ENCODE data around the gene RNASE13.
"Not testable (repeated sequence)": the region's sequence is repeated elsewhere in the genome, so short reads cannot be mapped to it uniquely, and the experiment has no call there.

Gene RNASE13

GRCh38 chr14:21050597-21050996 lies 16.0 kb upstream of the RNASE13 start:
- DNase-seq (ENCODE audit: low read depth, low spot score), result no peak
- H3K36me3 ChIP-seq (ENCODE audit: insufficient read depth, low read length), result no peaks in the 10 kb centered on the region
- H3K9me3 ChIP-seq (ENCODE audit: low read depth, low read length), result no peaks in the 10 kb centered on the region
- no peak overlapping the region for H3K4me3 ChIP-seq
- no peak overlapping the region for H3K27ac ChIP-seq
- no peak overlapping the region for H3K9ac ChIP-seq (ENCODE audit: insufficient read length)
- TF ChIP-seq FOXP2 (optimal IDR thresholded peaks at IDR 0.05; ENCODE audit: control extremely low read depth, extremely low read length, insufficient read depth) (no peak), POLR2AphosphoS5 (IDR thresholded peaks at IDR 0.05; ENCODE audit: borderline replicate concordance, low read depth, low read length) (no peak), EZH2 (IDR thresholded peaks at IDR 0.05) (no peak)

- H3K27ac ChIP-seq, result no peak overlapping the region
- TF ChIP-seq FOXP2 (optimal IDR thresholded peaks at IDR 0.05; ENCODE audit: control extremely low read depth, extremely low read length, insufficient read depth), result no peak
- no peak for TF ChIP-seq EZH2 (IDR thresholded peaks at IDR 0.05)
- no peak for TF ChIP-seq POLR2AphosphoS5 (IDR thresholded peaks at IDR 0.05; ENCODE audit: borderline replicate concordance, low read depth, low read length)
- no peak overlapping the region for H3K4me3 ChIP-seq
- H3K9me3 ChIP-seq (ENCODE audit: low read depth, low read length), result no peaks in the 10 kb centered on the region
- DNase-seq (ENCODE audit: low read depth, low spot score), result no peak
- H3K9ac ChIP-seq (ENCODE audit: insufficient read length), result no peak overlapping the region
- no peaks in the 10 kb centered on the region for H3K36me3 ChIP-seq (ENCODE audit: insufficient read depth, low read length)
Measured at GRCh38 chr14:21049271-21049673, 14.7 kb upstream of the RNASE13 start.

GRCh38 chr14:21048638-21049037 lies 14.0 kb upstream of the RNASE13 start:
- Histone ChIP-seq H3K9ac (ENCODE audit: insufficient read length) (no peak overlapping the region), H3K9me3 (ENCODE audit: low read depth, low read length) (no peaks in the 10 kb centered on the region), H3K36me3 (ENCODE audit: insufficient read depth, low read length) (no peaks in the 10 kb centered on the region), H3K27ac (no peak overlapping the region), H3K4me3 (no peak overlapping the region)
- DNase-seq (ENCODE audit: low read depth, low spot score), result no peak
- TF ChIP-seq FOXP2 (optimal IDR thresholded peaks at IDR 0.05; ENCODE audit: control extremely low read depth, extremely low read length, insufficient read depth) (no peak), EZH2 (IDR thresholded peaks at IDR 0.05) (no peak), POLR2AphosphoS5 (IDR thresholded peaks at IDR 0.05; ENCODE audit: borderline replicate concordance, low read depth, low read length) (no peak)

DNA sequence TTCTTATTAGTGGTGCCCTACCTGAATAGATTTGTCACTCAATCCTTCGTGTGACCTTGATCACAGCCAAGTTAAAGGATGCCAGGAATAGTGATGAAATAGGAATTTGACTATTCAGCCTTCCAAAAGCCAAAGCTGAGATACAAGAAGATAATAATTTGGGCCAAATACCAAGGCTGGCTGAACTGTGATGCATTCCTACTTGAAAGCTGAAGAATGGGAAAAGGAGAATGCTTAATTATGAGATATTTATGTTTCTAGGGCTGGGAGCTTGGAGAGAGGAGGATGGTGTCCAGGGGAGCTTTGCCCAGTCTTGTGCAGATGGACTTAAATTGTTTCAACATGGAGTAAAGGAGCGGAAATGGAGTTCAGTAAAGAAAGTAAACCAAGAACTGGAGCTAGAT lies 12.8 kb upstream of the RNASE13 start:
- H3K27ac ChIP-seq, result no peak overlapping the region
- no peaks in the 10 kb centered on the region for H3K36me3 ChIP-seq (ENCODE audit: insufficient read depth, low read length)
- H3K9me3 ChIP-seq (ENCODE audit: low read depth, low read length), result no peaks in the 10 kb centered on the region
- DNase-seq (ENCODE audit: low read depth, low spot score), result no peak
- H3K9ac ChIP-seq (ENCODE audit: insufficient read length), result no peak overlapping the region
- no peak overlapping the region for H3K4me3 ChIP-seq
- TF ChIP-seq EZH2 (IDR thresholded peaks at IDR 0.05) (no peak), POLR2AphosphoS5 (IDR thresholded peaks at IDR 0.05; ENCODE audit: borderline replicate concordance, low read depth, low read length) (no peak), FOXP2 (optimal IDR thresholded peaks at IDR 0.05; ENCODE audit: control extremely low read depth, extremely low read length, insufficient read depth) (no peak)

GRCh38 chr14:21043974-21044618 lies 9.5 kb upstream of the RNASE13 start:
- no peak overlapping the region for H3K4me3 ChIP-seq
- no peaks in the 10 kb centered on the region for H3K36me3 ChIP-seq (ENCODE audit: insufficient read depth, low read length)
- no peak for DNase-seq (ENCODE audit: low read depth, low spot score)
- H3K9ac ChIP-seq (ENCODE audit: insufficient read length), result no peak overlapping the region
- no peaks in the 10 kb centered on the region for H3K9me3 ChIP-seq (ENCODE audit: low read depth, low read length)
- no peak overlapping the region for H3K27ac ChIP-seq
- TF ChIP-seq FOXP2 (optimal IDR thresholded peaks at IDR 0.05; ENCODE audit: control extremely low read depth, extremely low read length, insufficient read depth) (no peak), POLR2AphosphoS5 (IDR thresholded peaks at IDR 0.05; ENCODE audit: borderline replicate concordance, low read depth, low read length) (no peak), EZH2 (IDR thresholded peaks at IDR 0.05) (no peak)

- H3K4me3 ChIP-seq, result no peak overlapping the region
- H3K36me3 ChIP-seq (ENCODE audit: insufficient read depth, low read length), result no peaks in the 10 kb centered on the region
- no peak overlapping the region for H3K9ac ChIP-seq (ENCODE audit: insufficient read length)
- no peak for DNase-seq (ENCODE audit: low read depth, low spot score)
- H3K9me3 ChIP-seq (ENCODE audit: low read depth, low read length), result no peaks in the 10 kb centered on the region
- H3K27ac ChIP-seq, result no peak overlapping the region
- TF ChIP-seq FOXP2 (optimal IDR thresholded peaks at IDR 0.05; ENCODE audit: control extremely low read depth, extremely low read length, insufficient read depth) (no peak), POLR2AphosphoS5 (IDR thresholded peaks at IDR 0.05; ENCODE audit: borderline replicate concordance, low read depth, low read length) (no peak), EZH2 (IDR thresholded peaks at IDR 0.05) (no peak)
Measured at GRCh38 chr14:21043387-21043973, 8.9 kb upstream of the RNASE13 start.

- no peak for DNase-seq (ENCODE audit: low read depth, low spot score)
- no peak for TF ChIP-seq EZH2 (IDR thresholded peaks at IDR 0.05)
- no peak for TF ChIP-seq POLR2AphosphoS5 (IDR thresholded peaks at IDR 0.05; ENCODE audit: borderline replicate concordance, low read depth, low read length)
- no peak for TF ChIP-seq FOXP2 (optimal IDR thresholded peaks at IDR 0.05; ENCODE audit: control extremely low read depth, extremely low read length, insufficient read depth)
- H3K27ac ChIP-seq, result no peak overlapping the region
Measured at GRCh38 chr14:21042918-21043317, 8.3 kb upstream of the RNASE13 start.

GRCh38 chr14:21041676-21042433 lies 7.2 kb upstream of the RNASE13 start, which contains the start of gene RNASE7:
Gene RNASE7, plus strand, starts transcription at chr14:21042362. Its CDS starts 631 bp downstream, at chr14:21042993.
- no peaks in the 10 kb centered on the region for H3K9me3 ChIP-seq (ENCODE audit: low read depth, low read length)
- TF ChIP-seq EZH2 (IDR thresholded peaks at IDR 0.05), result no peak
- no peak for TF ChIP-seq FOXP2 (optimal IDR thresholded peaks at IDR 0.05; ENCODE audit: control extremely low read depth, extremely low read length, insufficient read depth)
- TF ChIP-seq POLR2AphosphoS5 (IDR thresholded peaks at IDR 0.05; ENCODE audit: borderline replicate concordance, low read depth, low read length), result no peak
- no peak within 1 kb of the TSS for H3K9ac ChIP-seq (ENCODE audit: insufficient read length)
- DNase-seq (ENCODE audit: low read depth, low spot score), result no peak
- H3K27ac ChIP-seq, result no peak within 1 kb of the TSS
- no peak within 1 kb of the TSS for H3K4me3 ChIP-seq
- H3K36me3 ChIP-seq (ENCODE audit: insufficient read depth, low read length), result no peaks in the 10 kb centered on the region

More at GRCh38 chr14:21042918-21043317, 8.3 kb upstream of the RNASE13 start:
- Histone ChIP-seq H3K9me3 (ENCODE audit: low read depth, low read length) (no peaks in the 10 kb centered on the region), H3K36me3 (ENCODE audit: insufficient read depth, low read length) (no peaks in the 10 kb centered on the region), H3K9ac (ENCODE audit: insufficient read length) (no peak overlapping the region), H3K4me3 (no peak overlapping the region)

- not testable (repeated sequence) for H3K27ac ChIP-seq; DNase-seq (ENCODE audit: low read depth, low spot score); H3K9me3 ChIP-seq (ENCODE audit: low read depth, low read length); H3K36me3 ChIP-seq (ENCODE audit: insufficient read depth, low read length); H3K4me3 ChIP-seq; H3K9ac ChIP-seq (ENCODE audit: insufficient read length)
Measured at GRCh38 chr14:21040941-21041340, 6.3 kb upstream of the RNASE13 start.

Measured in SK-N-MC (cell line).